H9 (cell line): ENCODE results near the gene MED27. TPM values are rescaled to one million over a fixed set of nuclear protein-coding genes. Genes with fewer than 3 reads are reported as not detected.

Source experiments
- DNase-seq: peaks from one replicate; pipeline ENCODE4 v3.0.0-alpha.2; 2017
- H2AFZ ChIP-seq: one replicate; pipeline ENCODE4 v1.6.1; 2013; ENCODE audit warnings: mild to moderate bottlenecking, low read length, control low read depth, moderate library complexity
- H2AK5ac ChIP-seq: 2 replicates; pipeline ENCODE4 v1.6.1; 2013; ENCODE audit warnings: low read length, control low read depth, mixed read lengths; ENCODE audit not compliant: insufficient read length
- H2BK120ac ChIP-seq: one replicate; pipeline ENCODE4 v1.6.1; 2013; ENCODE audit warnings: low read depth, mild to moderate bottlenecking, low read length, control low read depth, inconsistent platforms; ENCODE audit not compliant: poor library complexity, severe bottlenecking
- H2BK12ac ChIP-seq: 2 replicates; pipeline ENCODE4 v1.6.1; 2013; ENCODE audit warnings: low read length, control low read depth, mixed read lengths, low read depth; ENCODE audit not compliant: insufficient read length
- H2BK15ac ChIP-seq: 2 replicates; pipeline ENCODE4 v1.6.1; 2013; ENCODE audit warnings: low read depth, low read length, control low read depth
- H2BK20ac ChIP-seq: one replicate; pipeline ENCODE4 v1.6.1; 2013; ENCODE audit warnings: low read depth, mild to moderate bottlenecking, low read length, control low read depth, inconsistent platforms; ENCODE audit not compliant: poor library complexity, severe bottlenecking
- H2BK5ac ChIP-seq: 2 replicates; pipeline ENCODE4 v1.6.1; 2013; ENCODE audit warnings: low read length, control low read depth, mixed read lengths; ENCODE audit not compliant: insufficient read length
- H3K14ac ChIP-seq: 2 replicates; pipeline ENCODE4 v1.6.1; 2013; ENCODE audit warnings: low read length, control low read depth; ENCODE audit not compliant: insufficient read depth
- H3K18ac ChIP-seq: 2 replicates; pipeline ENCODE4 v1.6.1; 2013; ENCODE audit warnings: low read depth, mild to moderate bottlenecking, mixed read lengths, low read length, control low read depth; ENCODE audit not compliant: insufficient read length
- H3K23ac ChIP-seq: 2 replicates; pipeline ENCODE4 v1.6.1; 2013; ENCODE audit warnings: low read length, control low read depth, mixed read lengths, low read depth; ENCODE audit not compliant: insufficient read length
- H3K23me2 ChIP-seq: 2 replicates; pipeline ENCODE4 v1.6.1; 2013; ENCODE audit warnings: low read depth, mild to moderate bottlenecking, mixed read lengths, low read length, control low read depth; ENCODE audit not compliant: insufficient read length, poor library complexity, severe bottlenecking
- H3K27ac ChIP-seq: 2 replicates; pipeline ENCODE4 v1.5.1; 2013; ENCODE audit warnings: low read length, control low read depth, mixed read lengths, low read depth; ENCODE audit not compliant: insufficient read length
- H3K27me3 ChIP-seq: 2 replicates; pipeline ENCODE4 v1.6.1; 2013; ENCODE audit warnings: low read length, control low read depth, inconsistent platforms; ENCODE audit not compliant: insufficient read depth
- H3K4ac ChIP-seq: 2 replicates; pipeline ENCODE4 v1.6.1; 2013; ENCODE audit warnings: low read depth, mild to moderate bottlenecking, control low read depth, inconsistent platforms, low read length, moderate library complexity
- H3K4me1 ChIP-seq: 2 replicates; pipeline ENCODE4 v1.6.1; 2013; ENCODE audit warnings: low read length, control low read depth, inconsistent platforms; ENCODE audit not compliant: insufficient read depth
- H3K4me2 ChIP-seq: 2 replicates; pipeline ENCODE4 v1.6.1; 2013; ENCODE audit warnings: low read length, control low read depth, mixed read lengths; ENCODE audit not compliant: insufficient read length, insufficient read depth
- H3K56ac ChIP-seq: 2 replicates; pipeline ENCODE4 v1.6.1; 2013; ENCODE audit warnings: low read depth, mild to moderate bottlenecking, mixed read lengths, low read length, control low read depth; ENCODE audit not compliant: insufficient read length
- H3K79me1 ChIP-seq: 2 replicates; pipeline ENCODE4 v1.6.1; 2013; ENCODE audit warnings: low read depth, mild to moderate bottlenecking, moderate library complexity, low read length, control low read depth, inconsistent platforms; ENCODE audit not compliant: insufficient read depth, poor library complexity, severe bottlenecking
- H3K79me2 ChIP-seq: 2 replicates; pipeline ENCODE4 v1.6.1; 2013; ENCODE audit warnings: low read length, control low read depth, inconsistent platforms; ENCODE audit not compliant: insufficient read depth
- H3K9ac ChIP-seq: 2 replicates; pipeline ENCODE4 v1.6.1; 2013; ENCODE audit warnings: low read length, control low read depth, mixed read lengths; ENCODE audit not compliant: insufficient read length; ENCODE audit errors: extremely low read depth
- H3K9me3 ChIP-seq: one replicate; pipeline ENCODE4 v1.6.1; 2013; ENCODE audit warnings: low read depth, low read length, inconsistent platforms; ENCODE audit not compliant: control insufficient read depth
- H3T11ph ChIP-seq: one replicate; pipeline ENCODE4 v1.6.1; 2013; ENCODE audit warnings: mild to moderate bottlenecking, low read length, control low read depth, inconsistent platforms
- H4K20me1 ChIP-seq: one replicate; pipeline ENCODE4 v1.6.1; 2013; ENCODE audit not compliant: control insufficient read depth, insufficient read length, insufficient read depth
- H4K5ac ChIP-seq: 2 replicates; pipeline ENCODE4 v1.6.1; 2013; ENCODE audit warnings: low read depth, mild to moderate bottlenecking, mixed read lengths, low read length, control low read depth; ENCODE audit not compliant: insufficient read length
- H4K8ac ChIP-seq: replicated peaks from 2 replicates; pipeline ENCODE4 v1.6.1; 2013; ENCODE audit warnings: low read length, control low read depth, mixed read lengths, low read depth; ENCODE audit not compliant: insufficient read length
- H4K91ac ChIP-seq: 2 replicates; pipeline ENCODE4 v1.6.1; 2013; ENCODE audit warnings: low read depth, mild to moderate bottlenecking, moderate library complexity, mixed read lengths, low read length, control low read depth; ENCODE audit not compliant: insufficient read length
- H3K27ac Mint-ChIP-seq, 3 experiments: 2 replicates in 2 of 3; 3 replicates in 1 of 3; pipeline ENCODE4 v1.8.0; 2020 to 2021; ENCODE audit warnings: mixed read lengths in 3 of 3, mild to moderate bottlenecking in 1 of 3, moderate library complexity in 1 of 3
- H3K27me3 Mint-ChIP-seq: 2 replicates; pipeline ENCODE4 v1.8.0; 2021; ENCODE audit warnings: low read depth, mild to moderate bottlenecking, moderate library complexity, mixed read lengths
- H3K36me3 Mint-ChIP-seq, 3 experiments: 2 replicates in 2 of 3; 3 replicates in 1 of 3; pipeline ENCODE4 v1.8.0; 2020 to 2021; ENCODE audit warnings: low read depth in 3 of 3, mixed read lengths in 3 of 3; ENCODE audit not compliant: insufficient read depth in 1 of 3
- H3K4me1 Mint-ChIP-seq, 2 experiments: 2 replicates each; pipeline ENCODE4 v1.8.0; 2020; ENCODE audit warnings: mixed read lengths in 2 of 2
- H3K4me3 Mint-ChIP-seq, 2 experiments: 2 replicates in 1 of 2; 3 replicates in 1 of 2; pipeline ENCODE4 v1.8.0; 2020 to 2021; ENCODE audit warnings: mild to moderate bottlenecking in 2 of 2, mixed read lengths in 2 of 2, moderate library complexity in 1 of 2
- H3K9me3 Mint-ChIP-seq, 2 experiments: 2 replicates in 1 of 2; 3 replicates in 1 of 2; pipeline ENCODE4 v1.8.0; 2020; ENCODE audit warnings: mild to moderate bottlenecking in 2 of 2, mixed read lengths in 2 of 2, moderate library complexity in 1 of 2
- CTCF ChIP-seq: fragments of 200-600 bp; sonication (generic); conservative IDR thresholded peaks from 3 replicates; pipeline ENCODE4 v1.8.0; 2021; ENCODE audit warnings: antibody characterized with exemption, mild to moderate bottlenecking
- WGBS: extraction: QIAGEN DNeasy Blood & Tissue Kit; methylation state at CpG from one replicate; pipeline ENCODE4 v1.1.7; 2013; ENCODE audit warnings: missing lambda C conversion rate, low lambda C conversion rate, mixed read lengths; ENCODE audit not compliant: insufficient read length; ENCODE audit errors: extremely low coverage; 5-methylcytosine and 5-hydroxymethylcytosine counted together
- total RNA-seq: library from RNA; stranded (reverse); gene quantifications from 2 replicates; pipeline ENCODE4 v1.2.1, GENCODE V29; 2021

The MED27 gene
- total RNA-seq, 1 experiment from 2014 or later: 33.5 TPM

- Histone ChIP-seq H3K9me3 (no peaks in the 10 kb centered on the region), H2BK20ac (no peak overlapping the region), H4K5ac (no peak overlapping the region), H3K4me2 (no peak overlapping the region), H3K14ac (no peak overlapping the region), H4K91ac (no peak overlapping the region), H3K79me1 (no peaks in the 10 kb centered on the region), H4K8ac (no peak overlapping the region), H2AK5ac (no peak overlapping the region), H3K4me1 (peaks cover 2% of the 10 kb centered on the region; the same call in 1 of the 2 replicates), H2BK120ac (no peak overlapping the region), H4K20me1 (no peaks in the 10 kb centered on the region), H3T11ph (no peak overlapping the region), H2BK5ac (no peak overlapping the region), H3K27me3 (no peaks in the 10 kb centered on the region), H3K23me2 (no peaks in the 10 kb centered on the region), H3K56ac (no peak overlapping the region), H2BK12ac (no peak overlapping the region), H3K27ac (no peak overlapping the region), H3K23ac (no peak overlapping the region), H3K79me2 (no peaks in the 10 kb centered on the region), H3K4ac (no peak overlapping the region), H2BK15ac (no peak overlapping the region), H3K18ac (no peak overlapping the region), H2AFZ (no peak overlapping the region), H3K9ac (no peak overlapping the region)
- Mint-ChIP-seq H3K4me3 (no peak overlapping the region), H3K9me3 (no peaks in the 10 kb centered on the region), H3K4me1 (peaks cover 15 to 30% of the 10 kb centered on the region in 2 experiments), H3K36me3 (no peaks in the 10 kb centered on the region; a peak in 1 of 7 replicates), H3K27ac (no peak overlapping the region), H3K27me3 (peaks cover 2% of the 10 kb centered on the region)
- DNase-seq: no peak
- WGBS: no CpG with 5 or more reads among the region's 12 CpGs
- TF ChIP-seq CTCF: no peak
Observed at GRCh38 chr9:131870156-131870555, 209.5 kb downstream of the MED27 start.
